SK-N-SH treated with all-trans-retinoic acid at 6 μM for 48 hours (cell line): Measurements from ENCODE around the gene RBM4.

Source experiments
- ATAC-seq: fragments of 200-7000 bp; cut with Tn5 transposase; 3 replicates; pipeline ENCODE4 v1.9.1; 2020; ENCODE audit warnings: mild to moderate bottlenecking, moderate library complexity
- ARNTL ChIP-seq: fragments of 450-650 bp; formaldehyde crosslinking; IDR thresholded peaks from 2 replicates; pipeline ENCODE4 v1.5.0; 2020; ENCODE audit warnings: low read depth, mild to moderate bottlenecking, moderate library complexity, borderline replicate concordance
- BACH2 ChIP-seq: fragments of 250-450 bp; sonication (Bioruptor Pico); IDR thresholded peaks from 2 replicates; pipeline ENCODE4 v1.9.0; 2021; ENCODE audit warnings: mild to moderate bottlenecking, borderline replicate concordance
- CREB5 ChIP-seq: fragments of 250-450 bp; sonication (Bioruptor Pico); IDR thresholded peaks from 2 replicates; pipeline ENCODE4 v1.5.1; 2020; ENCODE audit warnings: low read depth, mild to moderate bottlenecking, moderate library complexity
- CSDC2 ChIP-seq: fragments of 250-450 bp; sonication (Bioruptor Pico); IDR thresholded peaks from 2 replicates; pipeline ENCODE4 v1.5.0; 2020; ENCODE audit warnings: mild to moderate bottlenecking, moderate library complexity
- CSRNP3 ChIP-seq: fragments of 250-450 bp; sonication (Bioruptor Pico); IDR thresholded peaks from 2 replicates; pipeline ENCODE4 v1.5.1; 2021; ENCODE audit warnings: mild to moderate bottlenecking, moderate library complexity
- ESRRG ChIP-seq: fragments of 250-450 bp; sonication (Bioruptor Pico); IDR thresholded peaks from 2 replicates; pipeline ENCODE4 v1.6.1; 2021; ENCODE audit warnings: mild to moderate bottlenecking
- GLIS3 ChIP-seq: fragments of 250-450 bp; sonication (Bioruptor Pico); IDR thresholded peaks from 2 replicates; pipeline ENCODE4 v1.5.0; 2020; ENCODE audit warnings: mild to moderate bottlenecking, moderate library complexity
- PPARA ChIP-seq: fragments of 250-450 bp; sonication (Bioruptor Pico); IDR thresholded peaks from 2 replicates; pipeline ENCODE4 v1.5.0; 2020; ENCODE audit warnings: mild to moderate bottlenecking, borderline replicate concordance
- RARB ChIP-seq: fragments of 250-450 bp; sonication (Bioruptor Pico); IDR thresholded peaks from 2 replicates; pipeline ENCODE4 v1.8.0; 2021; ENCODE audit warnings: mild to moderate bottlenecking, moderate library complexity
- SNAI2 ChIP-seq: fragments of 250-450 bp; sonication (Bioruptor Pico); IDR thresholded peaks from 2 replicates; pipeline ENCODE4 v1.5.0; 2020; ENCODE audit warnings: mild to moderate bottlenecking, moderate library complexity
- TCF4 ChIP-seq: fragments of 250-450 bp; sonication (Bioruptor Pico); IDR thresholded peaks from 2 replicates; pipeline ENCODE4 v1.8.0; 2021; ENCODE audit warnings: mild to moderate bottlenecking, moderate library complexity, borderline replicate concordance
- TOX ChIP-seq: fragments of 250-450 bp; sonication (Bioruptor Pico); IDR thresholded peaks from 2 replicates; pipeline ENCODE4 v1.8.0; 2021; ENCODE audit warnings: mild to moderate bottlenecking, moderate library complexity, borderline replicate concordance
- ZC3H10 ChIP-seq: fragments of 250-450 bp; sonication (Bioruptor Pico); IDR thresholded peaks from 2 replicates; pipeline ENCODE4 v1.5.1; 2021; ENCODE audit warnings: mild to moderate bottlenecking, moderate library complexity
- ZFP3 ChIP-seq: fragments of 250-450 bp; sonication (Bioruptor Pico); IDR thresholded peaks from 2 replicates; pipeline ENCODE4 v1.5.0; 2020; ENCODE audit warnings: mild to moderate bottlenecking, moderate library complexity
- ZFP30 ChIP-seq: fragments of 450-650 bp; formaldehyde crosslinking; IDR thresholded peaks from 2 replicates; pipeline ENCODE4 v1.5.0; 2022; ENCODE audit warnings: mild to moderate bottlenecking, moderate library complexity
- ZNF565 ChIP-seq: fragments of 450-650 bp; formaldehyde crosslinking; conservative IDR thresholded peaks from 2 replicates; pipeline ENCODE4 v1.5.0; 2020; ENCODE audit warnings: low read depth, mild to moderate bottlenecking, moderate library complexity
- ZNF70 ChIP-seq: fragments of 450-650 bp; formaldehyde crosslinking; IDR thresholded peaks from 2 replicates; pipeline ENCODE4 v1.5.0; 2020; ENCODE audit warnings: mild to moderate bottlenecking, moderate library complexity
- ZNF8 ChIP-seq: fragments of 450-650 bp; formaldehyde crosslinking; IDR thresholded peaks from 2 replicates; pipeline ENCODE4 v1.5.0; 2020; ENCODE audit warnings: mild to moderate bottlenecking, moderate library complexity
- TF ChIP-seq, protein P1 (sequence below): fragments of 250-450 bp; sonication (Bioruptor Pico); IDR thresholded peaks from 2 replicates; pipeline ENCODE4 v1.5.0; 2020; ENCODE audit warnings: mild to moderate bottlenecking, moderate library complexity
- TF ChIP-seq, protein P2 (sequence below): fragments of 250-450 bp; sonication (Bioruptor Pico); IDR thresholded peaks from 2 replicates; pipeline ENCODE4 v1.8.0; 2021; ENCODE audit warnings: low read depth, mild to moderate bottlenecking, moderate library complexity, borderline replicate concordance
- TF ChIP-seq, protein P3 (sequence below): fragments of 250-450 bp; sonication (Bioruptor Pico); IDR thresholded peaks from 2 replicates; pipeline ENCODE4 v1.8.0; 2020; ENCODE audit warnings: mild to moderate bottlenecking, moderate library complexity, borderline replicate concordance

RBM4 gene

DNA sequence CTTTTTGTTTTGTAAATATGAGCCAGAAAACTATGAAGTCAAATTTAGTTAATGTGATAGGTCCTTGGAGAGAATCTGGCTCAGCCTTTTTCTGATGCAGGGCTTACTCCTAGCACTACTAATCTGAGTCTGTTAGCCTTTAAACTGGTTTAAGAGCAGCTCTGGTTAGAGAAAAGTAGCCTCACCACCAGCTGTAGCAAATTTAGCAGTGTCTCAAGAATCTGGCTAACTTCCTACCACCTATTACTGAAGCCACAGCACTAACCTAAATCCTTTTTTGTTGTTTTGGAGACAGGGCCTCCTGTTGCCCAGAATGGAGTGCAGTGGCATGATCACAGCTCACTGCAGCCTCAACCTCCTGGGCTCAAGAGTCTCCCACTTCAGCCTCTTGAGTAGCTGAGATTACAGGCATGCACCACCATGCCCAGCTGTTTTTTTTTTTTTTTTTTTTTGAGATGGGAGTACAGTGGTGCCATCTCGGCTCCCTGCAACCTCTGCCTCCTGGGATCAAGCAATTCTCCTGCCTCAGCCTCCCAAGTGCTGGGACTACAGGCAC lies 25.3 kb downstream of the RBM4 start:
- TF ChIP-seq TOX (no peak), CSRNP3 (CRISPR knock-in tag) (no peak), CREB5 (CRISPR knock-in tag) (no peak), BACH2 (CRISPR knock-in tag) (no peak), ARNTL (no peak), SNAI2 (CRISPR knock-in tag) (no peak), TCF4 (CRISPR knock-in tag) (no peak), ZNF70 (CRISPR knock-in tag) (no peak), ZNF565 (no peak), ZFP3 (CRISPR knock-in tag) (no peak)
- TF ChIP-seq, protein P1, sequence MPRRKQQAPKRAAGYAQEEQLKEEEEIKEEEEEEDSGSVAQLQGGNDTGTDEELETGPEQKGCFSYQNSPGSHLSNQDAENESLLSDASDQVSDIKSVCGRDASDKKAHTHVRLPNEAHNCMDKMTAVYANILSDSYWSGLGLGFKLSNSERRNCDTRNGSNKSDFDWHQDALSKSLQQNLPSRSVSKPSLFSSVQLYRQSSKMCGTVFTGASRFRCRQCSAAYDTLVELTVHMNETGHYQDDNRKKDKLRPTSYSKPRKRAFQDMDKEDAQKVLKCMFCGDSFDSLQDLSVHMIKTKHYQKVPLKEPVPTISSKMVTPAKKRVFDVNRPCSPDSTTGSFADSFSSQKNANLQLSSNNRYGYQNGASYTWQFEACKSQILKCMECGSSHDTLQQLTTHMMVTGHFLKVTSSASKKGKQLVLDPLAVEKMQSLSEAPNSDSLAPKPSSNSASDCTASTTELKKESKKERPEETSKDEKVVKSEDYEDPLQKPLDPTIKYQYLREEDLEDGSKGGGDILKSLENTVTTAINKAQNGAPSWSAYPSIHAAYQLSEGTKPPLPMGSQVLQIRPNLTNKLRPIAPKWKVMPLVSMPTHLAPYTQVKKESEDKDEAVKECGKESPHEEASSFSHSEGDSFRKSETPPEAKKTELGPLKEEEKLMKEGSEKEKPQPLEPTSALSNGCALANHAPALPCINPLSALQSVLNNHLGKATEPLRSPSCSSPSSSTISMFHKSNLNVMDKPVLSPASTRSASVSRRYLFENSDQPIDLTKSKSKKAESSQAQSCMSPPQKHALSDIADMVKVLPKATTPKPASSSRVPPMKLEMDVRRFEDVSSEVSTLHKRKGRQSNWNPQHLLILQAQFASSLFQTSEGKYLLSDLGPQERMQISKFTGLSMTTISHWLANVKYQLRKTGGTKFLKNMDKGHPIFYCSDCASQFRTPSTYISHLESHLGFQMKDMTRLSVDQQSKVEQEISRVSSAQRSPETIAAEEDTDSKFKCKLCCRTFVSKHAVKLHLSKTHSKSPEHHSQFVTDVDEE (CRISPR knock-in tag): no peak

DNA sequence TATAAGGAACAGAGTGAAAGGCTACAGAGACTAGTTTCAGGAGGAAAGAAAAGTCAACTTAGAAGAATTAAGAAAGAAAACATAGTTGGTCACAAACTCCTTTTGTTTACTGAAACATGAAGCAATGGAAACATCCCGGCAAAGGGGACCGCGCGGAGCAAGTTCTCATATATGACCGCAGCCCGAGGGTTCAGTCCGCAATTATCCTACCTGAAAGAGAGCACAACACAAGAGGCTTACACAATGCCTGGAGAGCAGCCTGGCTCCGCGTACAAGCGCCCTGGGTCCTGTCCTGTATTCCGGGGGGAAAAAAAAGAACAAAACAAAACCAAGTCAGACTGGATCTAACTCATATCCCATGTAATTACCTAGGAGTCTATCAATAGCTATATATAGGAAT lies 26.9 kb downstream of the RBM4 start:
- TF ChIP-seq TCF4 (CRISPR knock-in tag) (no peak), ESRRG (CRISPR knock-in tag) (no peak), ZNF565 (no peak), PPARA (CRISPR knock-in tag) (no peak), SNAI2 (CRISPR knock-in tag) (no peak), ZNF70 (CRISPR knock-in tag) (no peak), ZFP3 (CRISPR knock-in tag) (no peak), BACH2 (CRISPR knock-in tag) (no peak), ZFP30 (CRISPR knock-in tag) (no peak), CSDC2 (CRISPR knock-in tag) (no peak), ZC3H10 (CRISPR knock-in tag) (no peak), CREB5 (CRISPR knock-in tag) (no peak)
- TF ChIP-seq, protein P2, sequence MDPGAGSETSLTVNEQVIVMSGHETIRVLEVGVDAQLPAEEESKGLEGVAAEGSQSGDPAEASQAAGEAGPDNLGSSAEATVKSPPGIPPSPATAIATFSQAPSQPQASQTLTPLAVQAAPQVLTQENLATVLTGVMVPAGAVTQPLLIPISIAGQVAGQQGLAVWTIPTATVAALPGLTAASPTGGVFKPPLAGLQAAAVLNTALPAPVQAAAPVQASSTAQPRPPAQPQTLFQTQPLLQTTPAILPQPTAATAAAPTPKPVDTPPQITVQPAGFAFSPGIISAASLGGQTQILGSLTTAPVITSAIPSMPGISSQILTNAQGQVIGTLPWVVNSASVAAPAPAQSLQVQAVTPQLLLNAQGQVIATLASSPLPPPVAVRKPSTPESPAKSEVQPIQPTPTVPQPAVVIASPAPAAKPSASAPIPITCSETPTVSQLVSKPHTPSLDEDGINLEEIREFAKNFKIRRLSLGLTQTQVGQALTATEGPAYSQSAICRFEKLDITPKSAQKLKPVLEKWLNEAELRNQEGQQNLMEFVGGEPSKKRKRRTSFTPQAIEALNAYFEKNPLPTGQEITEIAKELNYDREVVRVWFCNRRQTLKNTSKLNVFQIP (CRISPR knock-in tag): no peak
- no peak for ATAC-seq

More for the DNA sequence above, 25.3 kb downstream of the RBM4 start:
- no peak for ATAC-seq

GRCh38 chr11:66670816-66671215 lies 32.3 kb downstream of the RBM4 start:
- ATAC-seq: no peak; the same call in 2 of the 3 replicates
- TF ChIP-seq, protein P3, sequence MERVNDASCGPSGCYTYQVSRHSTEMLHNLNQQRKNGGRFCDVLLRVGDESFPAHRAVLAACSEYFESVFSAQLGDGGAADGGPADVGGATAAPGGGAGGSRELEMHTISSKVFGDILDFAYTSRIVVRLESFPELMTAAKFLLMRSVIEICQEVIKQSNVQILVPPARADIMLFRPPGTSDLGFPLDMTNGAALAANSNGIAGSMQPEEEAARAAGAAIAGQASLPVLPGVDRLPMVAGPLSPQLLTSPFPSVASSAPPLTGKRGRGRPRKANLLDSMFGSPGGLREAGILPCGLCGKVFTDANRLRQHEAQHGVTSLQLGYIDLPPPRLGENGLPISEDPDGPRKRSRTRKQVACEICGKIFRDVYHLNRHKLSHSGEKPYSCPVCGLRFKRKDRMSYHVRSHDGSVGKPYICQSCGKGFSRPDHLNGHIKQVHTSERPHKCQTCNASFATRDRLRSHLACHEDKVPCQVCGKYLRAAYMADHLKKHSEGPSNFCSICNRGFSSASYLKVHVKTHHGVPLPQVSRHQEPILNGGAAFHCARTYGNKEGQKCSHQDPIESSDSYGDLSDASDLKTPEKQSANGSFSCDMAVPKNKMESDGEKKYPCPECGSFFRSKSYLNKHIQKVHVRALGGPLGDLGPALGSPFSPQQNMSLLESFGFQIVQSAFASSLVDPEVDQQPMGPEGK: no peak
- TF ChIP-seq GLIS3 (CRISPR knock-in tag) (no peak), ARNTL (no peak), CSDC2 (CRISPR knock-in tag) (no peak), RARB (CRISPR knock-in tag) (no peak), PPARA (CRISPR knock-in tag) (no peak), TCF4 (CRISPR knock-in tag) (no peak), ZFP30 (CRISPR knock-in tag) (no peak), ESRRG (CRISPR knock-in tag) (no peak), ZNF8 (CRISPR knock-in tag) (no peak), CSRNP3 (CRISPR knock-in tag) (no peak), CREB5 (CRISPR knock-in tag) (no peak)
- TF ChIP-seq, protein P2 (CRISPR knock-in tag): no peak
